Mononuclear cell (primary cell): ENCODE data around the gene LRRC74B. TPM values are rescaled to one million over a fixed set of nuclear protein-coding genes. Genes with fewer than 3 reads are reported as not detected.

ENCODE experiments used
- H3K27me3 ChIP-seq: 2 replicates; pipeline ENCODE4 v1.6.0; 2011; ENCODE audit warnings: low read length, control low read depth; ENCODE audit not compliant: insufficient read depth
- H3K4me1 ChIP-seq: 2 replicates; pipeline ENCODE4 v1.5.1; 2011; ENCODE audit warnings: mild to moderate bottlenecking, low read length, control low read depth; ENCODE audit not compliant: insufficient read depth
- H3K4me3 ChIP-seq: 2 replicates; pipeline ENCODE4 v1.5.1; 2011; ENCODE audit warnings: mild to moderate bottlenecking, low read length, moderate library complexity
- H3K9me3 ChIP-seq: 2 replicates; pipeline ENCODE4 v1.5.1; 2011; ENCODE audit warnings: low read depth, mild to moderate bottlenecking, control low read depth, low read length
- total RNA-seq: library from RNA; depleted of rRNA; stranded (reverse); fragments of >200 nt; gene quantifications from one replicate; pipeline ENCODE4 v1.2.3, GENCODE V29; 2012

LRRC74B gene
- total RNA-seq, 1 donor = not detected

DNA sequence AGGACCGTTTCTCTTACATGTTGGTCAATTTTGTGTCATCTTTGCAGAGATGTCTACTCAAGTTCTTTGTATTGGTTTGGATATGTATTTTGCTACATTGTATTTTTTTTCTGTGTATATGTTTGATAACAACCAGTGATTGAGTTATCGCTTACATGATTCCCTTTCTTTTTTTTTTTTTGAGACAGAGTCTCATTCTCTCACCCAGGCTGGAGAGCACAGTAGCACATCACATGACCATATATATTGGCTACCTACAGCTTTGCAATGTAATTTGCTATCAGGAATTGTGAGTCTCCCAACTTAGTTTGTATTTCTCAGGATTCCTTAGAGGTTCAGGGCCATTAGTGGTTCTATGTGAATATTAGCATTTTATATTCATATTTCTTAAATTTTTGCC lies 59.5 kb downstream of the LRRC74B start:
- peaks cover 5% of the 10 kb centered on the region for H3K4me1 ChIP-seq
- no peaks in the 10 kb centered on the region for H3K9me3 ChIP-seq
- peaks cover 4% of the 10 kb centered on the region for H3K27me3 ChIP-seq
- no peak overlapping the region for H3K4me3 ChIP-seq

DNA sequence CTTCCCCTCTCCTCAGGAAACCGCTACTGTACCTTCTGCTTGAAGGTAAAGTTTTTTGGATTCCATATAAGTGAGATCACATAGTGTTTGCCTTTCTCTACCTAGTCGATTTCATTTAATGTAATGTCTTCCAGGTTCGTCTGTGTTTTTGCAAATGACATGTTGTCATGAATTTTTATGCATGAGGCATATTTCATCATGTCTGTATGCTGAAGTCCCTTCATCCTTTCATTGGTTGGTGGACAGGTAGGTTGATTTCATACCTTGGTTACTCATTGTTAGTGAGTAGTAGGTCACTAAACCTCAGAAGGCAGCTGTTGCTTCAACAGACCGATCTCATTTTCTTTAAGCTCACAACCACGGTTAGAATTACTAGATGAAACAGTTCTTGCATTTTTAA lies 60.3 kb downstream of the LRRC74B start:
- Histone ChIP-seq H3K4me1 (peaks cover 5% of the 10 kb centered on the region), H3K4me3 (no peak overlapping the region), H3K9me3 (no peaks in the 10 kb centered on the region), H3K27me3 (peaks cover 4% of the 10 kb centered on the region)

DNA sequence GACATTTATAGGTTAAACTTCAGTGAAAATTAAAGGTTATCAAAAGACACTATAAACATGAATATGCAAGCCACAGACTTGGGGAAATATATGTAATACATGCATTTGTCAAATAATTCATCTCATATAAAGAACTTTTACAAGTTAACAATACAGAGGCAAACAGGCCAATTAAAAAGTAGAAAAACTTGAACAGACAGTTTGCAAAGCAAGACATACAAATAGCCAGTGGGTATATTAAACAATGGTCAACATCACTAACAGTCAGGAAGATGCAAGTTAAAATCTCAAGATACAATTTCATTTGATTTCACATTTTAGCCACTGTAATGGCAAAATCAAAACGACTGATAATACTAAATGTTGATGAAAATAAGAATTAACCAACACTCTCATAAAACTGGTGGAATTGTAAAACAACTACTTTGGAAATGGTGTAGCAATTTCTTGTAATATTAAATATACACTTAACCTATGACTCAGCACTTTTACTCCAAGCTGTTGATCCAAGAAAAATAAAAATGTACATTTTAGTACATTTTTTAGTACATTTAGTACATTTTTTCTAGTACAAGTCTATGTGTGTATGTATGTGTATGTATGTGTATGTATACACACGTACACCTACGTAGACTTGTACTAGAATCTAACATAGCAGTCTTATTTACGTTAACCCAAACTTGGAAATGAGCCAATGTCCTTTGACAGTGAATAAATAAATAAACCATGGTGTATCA lies 62.8 kb downstream of the LRRC74B start:
- Histone ChIP-seq H3K4me3 (no peak overlapping the region), H3K27me3 (peaks cover 4% of the 10 kb centered on the region), H3K4me1 (no peaks in the 10 kb centered on the region), H3K9me3 (no peaks in the 10 kb centered on the region)

Other genes with a start within 250 kb of the LRRC74B start
- gene PI4KA, start 187.1 kb upstream of the LRRC74B start, total RNA-seq = 83.0 TPM
- 11.5 TPM for gene SNAP29, start 186.9 kb upstream of the LRRC74B start, total RNA-seq
- gene CRKL, start 128.5 kb upstream of the LRRC74B start, total RNA-seq = 51.9 TPM
- 5.2 TPM for gene AIFM3, start 78.7 kb upstream of the LRRC74B start, total RNA-seq
- gene LZTR1, start 63.6 kb upstream of the LRRC74B start, total RNA-seq = 24.8 TPM
- 58.2 TPM for gene THAP7, start 43.8 kb upstream of the LRRC74B start, total RNA-seq
- 0.21 TPM for gene P2RX6, start 30.8 kb upstream of the LRRC74B start, total RNA-seq
- not detected for gene SLC7A4, start 13.4 kb upstream of the LRRC74B start, total RNA-seq